ENCODE results near the gene YWHAG.

- TF ChIP-seq CTCF (IDR thresholded peaks at IDR 0.05) (no peak), POLR2A (IDR thresholded peaks at IDR 0.05) (no peak)
Measured at GRCh38 chr7:76354516-76354915, 4.3 kb downstream of the YWHAG start.

Data from esophagus squamous epithelium (tissue), 4 donors.